Brain microvascular endothelial cell (primary cell): Measurements from ENCODE around the gene GLCCI1.
"Not testable (repeated sequence)": the region's sequence is repeated elsewhere in the genome, so short reads cannot be mapped to it uniquely, and the experiment has no call there.

ENCODE experiments used
- DNase-seq: peaks from one replicate; pipeline ENCODE4 v3.0.0-alpha.2; 2020
- H3K27ac ChIP-seq: fragments of 250-450 bp; sonication (Bioruptor Pico); 2 replicates; pipeline ENCODE4 v1.5.1; 2020; ENCODE audit warnings: mild to moderate bottlenecking, moderate library complexity
- H3K27me3 ChIP-seq: fragments of 250-450 bp; sonication (Bioruptor Pico); replicated peaks from 2 replicates; pipeline ENCODE4 v1.5.1; 2020; ENCODE audit warnings: mild to moderate bottlenecking
- H3K36me3 ChIP-seq: fragments of 250-450 bp; sonication (Bioruptor Pico); replicated peaks from 2 replicates; pipeline ENCODE4 v1.5.1; 2020; ENCODE audit warnings: mild to moderate bottlenecking
- H3K4me3 ChIP-seq: 2 replicates; pipeline ENCODE4 v1.5.1; 2011; ENCODE audit warnings: low read depth, mild to moderate bottlenecking, control low read depth, low read length, moderate library complexity
- in situ Hi-C: cut with HindIII; loops from 2 replicates; pipeline ENCODE4 v1.10.0; 2017; ENCODE audit warnings: low sequenced_read_pairs, low pct_ligation_motif_present
- TF ChIP-seq, protein P1 (sequence below): IDR thresholded peaks from 2 replicates; pipeline ENCODE4 v1.5.1; 2011; ENCODE audit warnings: low read depth, mild to moderate bottlenecking, moderate library complexity, low read length, control low read depth, inconsistent platforms; ENCODE audit errors: missing control alignments

GLCCI1 gene

DNA sequence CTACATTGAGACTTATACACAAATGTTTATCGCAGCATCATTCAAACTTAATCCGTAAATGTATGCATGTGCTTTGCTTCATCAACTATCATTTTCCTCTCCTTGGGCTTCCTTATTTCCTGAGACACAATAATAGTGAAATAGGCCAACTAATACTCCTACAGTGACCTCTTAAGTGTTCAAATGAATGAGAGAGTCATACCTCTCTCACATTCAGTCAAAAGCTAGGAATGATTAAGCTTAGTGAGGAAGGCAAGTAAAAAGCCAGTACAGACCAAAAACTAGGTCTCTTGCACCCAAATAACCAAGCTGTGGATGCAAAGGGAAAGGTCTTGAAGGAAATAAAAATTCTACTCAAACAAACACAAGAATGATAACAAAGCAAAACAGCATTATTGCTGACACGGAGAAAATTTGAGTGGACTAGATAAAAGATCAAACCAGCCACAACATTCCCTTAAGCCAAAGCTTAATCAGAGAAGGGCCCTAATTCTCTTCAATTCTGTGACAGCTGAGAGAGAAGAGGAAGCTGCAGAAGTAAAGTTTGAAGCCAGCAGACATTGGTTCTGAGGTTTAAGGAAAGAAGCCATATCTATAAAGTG is 72.3 kb downstream of the GLCCI1 start:
- TF ChIP-seq, protein P1, sequence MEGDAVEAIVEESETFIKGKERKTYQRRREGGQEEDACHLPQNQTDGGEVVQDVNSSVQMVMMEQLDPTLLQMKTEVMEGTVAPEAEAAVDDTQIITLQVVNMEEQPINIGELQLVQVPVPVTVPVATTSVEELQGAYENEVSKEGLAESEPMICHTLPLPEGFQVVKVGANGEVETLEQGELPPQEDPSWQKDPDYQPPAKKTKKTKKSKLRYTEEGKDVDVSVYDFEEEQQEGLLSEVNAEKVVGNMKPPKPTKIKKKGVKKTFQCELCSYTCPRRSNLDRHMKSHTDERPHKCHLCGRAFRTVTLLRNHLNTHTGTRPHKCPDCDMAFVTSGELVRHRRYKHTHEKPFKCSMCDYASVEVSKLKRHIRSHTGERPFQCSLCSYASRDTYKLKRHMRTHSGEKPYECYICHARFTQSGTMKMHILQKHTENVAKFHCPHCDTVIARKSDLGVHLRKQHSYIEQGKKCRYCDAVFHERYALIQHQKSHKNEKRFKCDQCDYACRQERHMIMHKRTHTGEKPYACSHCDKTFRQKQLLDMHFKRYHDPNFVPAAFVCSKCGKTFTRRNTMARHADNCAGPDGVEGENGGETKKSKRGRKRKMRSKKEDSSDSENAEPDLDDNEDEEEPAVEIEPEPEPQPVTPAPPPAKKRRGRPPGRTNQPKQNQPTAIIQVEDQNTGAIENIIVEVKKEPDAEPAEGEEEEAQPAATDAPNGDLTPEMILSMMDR = no peak
- DNase-seq = no peak
- H3K4me3 ChIP-seq = no peak overlapping the region
- no peak overlapping the region for H3K27ac ChIP-seq
- H3K27me3 ChIP-seq = no peaks in the 10 kb centered on the region
- no peaks in the 10 kb centered on the region for H3K36me3 ChIP-seq
- in situ Hi-C loops = no loop called here

DNA sequence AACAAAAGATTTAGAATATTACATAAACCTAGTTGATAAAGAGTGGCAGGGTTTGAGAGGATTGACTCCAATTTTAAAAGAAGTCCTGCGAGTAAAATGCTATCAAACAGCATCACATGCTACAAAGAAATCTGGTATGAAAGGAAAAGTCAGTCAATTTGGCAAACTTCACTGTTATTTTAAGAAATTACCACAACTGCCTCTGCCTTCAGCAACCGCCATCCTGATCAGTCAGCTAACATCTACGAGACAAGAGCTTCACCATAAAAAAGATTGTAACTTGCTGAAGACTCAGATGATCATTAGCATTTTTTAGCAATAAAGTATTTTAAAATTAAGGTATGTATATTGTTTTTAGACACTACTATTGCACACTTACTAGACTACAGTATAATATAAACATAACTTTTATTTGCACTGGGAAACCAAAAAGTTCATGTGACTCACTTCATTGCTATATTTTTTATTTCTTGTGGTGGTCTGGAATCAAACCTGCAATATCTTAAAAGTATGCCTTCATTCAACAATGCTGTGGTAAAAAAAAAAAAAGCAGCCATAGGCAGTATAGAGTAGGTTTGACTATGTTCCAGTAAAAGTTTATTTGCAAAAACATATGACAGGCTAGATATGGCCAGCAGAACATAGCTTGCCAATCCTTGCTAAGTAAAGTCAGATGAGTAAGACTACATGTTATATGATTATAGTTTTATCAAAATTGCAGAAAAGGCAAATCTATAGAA is 74.4 kb downstream of the GLCCI1 start:
- no peak overlapping the region for H3K4me3 ChIP-seq
- no peaks in the 10 kb centered on the region for H3K36me3 ChIP-seq
- in situ Hi-C loops = no loop called here
- peak overlapping the region; percentile 42 for H3K27ac ChIP-seq
- TF ChIP-seq, protein P1 = no peak
- H3K27me3 ChIP-seq = no peaks in the 10 kb centered on the region
- DNase-seq = peak; percentile 44

DNA sequence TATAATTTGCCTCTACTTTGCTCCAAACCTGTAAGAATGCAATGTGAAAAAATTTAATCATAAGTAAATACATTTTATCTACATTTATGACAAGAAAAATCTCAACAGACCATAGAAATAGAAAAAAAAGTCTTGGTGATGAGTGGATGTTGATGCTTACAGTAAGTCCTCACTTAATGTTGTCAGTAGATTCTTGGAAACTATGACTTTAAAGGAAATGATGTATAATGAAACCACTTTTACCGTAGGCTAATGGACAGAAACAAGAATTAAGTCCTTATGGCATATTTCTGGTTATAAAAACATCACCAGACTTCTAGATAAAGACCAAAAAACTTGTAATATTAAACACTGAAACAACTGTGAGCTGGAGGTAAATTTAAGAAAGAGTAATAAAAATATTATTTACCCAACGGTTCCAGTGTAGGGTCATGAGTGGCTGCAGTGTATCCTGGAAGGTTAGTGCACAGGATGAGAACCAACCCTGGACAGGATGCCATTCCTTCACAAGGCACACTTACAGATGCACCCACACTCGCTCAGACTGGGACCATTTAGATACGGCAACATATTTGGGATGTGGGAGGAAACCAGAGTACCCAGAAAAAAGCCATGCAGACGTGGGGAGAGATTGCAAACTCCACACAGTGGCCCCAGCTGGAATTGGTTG is 76.3 kb downstream of the GLCCI1 start:
- in situ Hi-C loops = no loop called here
- DNase-seq = no peak
- Histone ChIP-seq H3K36me3 (no peaks in the 10 kb centered on the region), H3K27ac (no peak overlapping the region), H3K4me3 (no peak overlapping the region), H3K27me3 (no peaks in the 10 kb centered on the region)
- TF ChIP-seq, protein P1 = no peak

DNA sequence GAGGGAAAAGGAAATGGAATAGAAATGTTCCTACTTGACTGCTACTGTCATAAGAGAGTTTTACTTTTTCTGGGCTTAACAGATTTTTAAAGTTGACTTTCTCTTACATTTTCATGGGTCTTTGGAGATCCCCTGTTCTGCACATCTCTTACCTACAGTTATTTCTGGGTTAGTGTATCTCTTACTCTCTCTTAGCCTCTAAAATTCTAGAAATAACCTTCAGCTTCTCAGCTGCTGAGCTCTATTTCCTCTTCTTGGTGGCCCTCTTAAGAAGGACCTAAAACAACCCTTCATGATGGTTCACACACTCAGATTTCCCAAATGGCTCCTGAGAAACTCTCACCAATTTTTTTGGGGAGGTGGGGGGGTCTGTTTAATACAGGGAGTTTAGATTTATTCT is 79.5 kb downstream of the GLCCI1 start:
- H3K27ac ChIP-seq, DNase-seq, H3K4me3 ChIP-seq, H3K36me3 ChIP-seq, in situ Hi-C loops, H3K27me3 ChIP-seq: not testable (repeated sequence)

DNA sequence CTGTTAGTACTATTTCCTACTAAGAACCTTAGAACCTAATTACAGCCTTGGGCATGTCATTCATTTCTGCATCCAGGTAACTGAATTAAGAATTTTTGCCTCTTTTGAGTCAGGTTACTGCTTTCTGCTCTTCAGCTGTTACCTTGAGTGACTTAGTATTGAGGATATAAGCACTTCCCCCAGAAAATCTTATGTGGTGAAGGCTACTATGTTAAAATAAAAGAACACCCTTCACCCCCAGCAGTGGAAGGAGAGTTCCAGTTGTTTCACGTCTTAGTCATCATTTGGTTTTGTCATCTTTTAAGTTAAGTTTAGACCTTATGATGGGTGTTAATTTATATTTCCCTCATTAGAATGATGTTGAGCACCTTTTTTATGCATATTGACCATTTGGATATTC is 82.8 kb downstream of the GLCCI1 start:
- Histone ChIP-seq H3K4me3 (no peak overlapping the region), H3K27me3 (no peaks in the 10 kb centered on the region), H3K36me3 (no peaks in the 10 kb centered on the region), H3K27ac (no peak overlapping the region)
- TF ChIP-seq, protein P1 = no peak
- no peak for DNase-seq
- in situ Hi-C loops = no loop called here

DNA sequence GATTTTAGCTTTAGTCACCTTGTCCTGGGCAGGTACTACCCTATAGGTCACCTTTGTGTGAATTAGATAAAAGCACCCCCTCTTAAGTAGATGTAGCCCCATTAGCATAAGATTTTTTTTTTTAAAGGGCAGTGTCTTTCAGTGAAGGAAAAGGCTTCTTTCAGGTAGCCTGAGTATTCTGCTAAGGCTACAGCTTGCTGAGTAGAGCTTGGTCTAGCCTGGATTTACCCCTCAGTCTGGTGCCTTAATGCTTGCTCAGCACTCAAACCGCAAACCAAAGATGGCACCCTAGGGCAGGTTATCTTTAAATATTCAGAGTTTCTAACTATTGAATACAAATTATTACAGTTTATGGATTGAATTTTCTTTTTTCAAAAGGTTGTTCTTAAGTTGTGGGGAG is 83.4 kb downstream of the GLCCI1 start:
- no peak overlapping the region for H3K27ac ChIP-seq
- TF ChIP-seq, protein P1 = no peak
- in situ Hi-C loops = no loop called here
- H3K27me3 ChIP-seq = no peaks in the 10 kb centered on the region
- H3K4me3 ChIP-seq = no peak overlapping the region
- no peak for DNase-seq
- H3K36me3 ChIP-seq = no peaks in the 10 kb centered on the region
